NCI-H1417 treated with DMSO at 0.1 percent for 48 hours (cell line): Measurements from ENCODE around the gene PRDM2.
A peak's percentile ranks its signal among the peaks of the same experiment; 100 is the strongest.

Experiments
- DNase-seq: peaks from one replicate; lab custom pipeline; 2025; lab: John Stamatoyannopoulos, UW

The PRDM2 gene

DNA sequence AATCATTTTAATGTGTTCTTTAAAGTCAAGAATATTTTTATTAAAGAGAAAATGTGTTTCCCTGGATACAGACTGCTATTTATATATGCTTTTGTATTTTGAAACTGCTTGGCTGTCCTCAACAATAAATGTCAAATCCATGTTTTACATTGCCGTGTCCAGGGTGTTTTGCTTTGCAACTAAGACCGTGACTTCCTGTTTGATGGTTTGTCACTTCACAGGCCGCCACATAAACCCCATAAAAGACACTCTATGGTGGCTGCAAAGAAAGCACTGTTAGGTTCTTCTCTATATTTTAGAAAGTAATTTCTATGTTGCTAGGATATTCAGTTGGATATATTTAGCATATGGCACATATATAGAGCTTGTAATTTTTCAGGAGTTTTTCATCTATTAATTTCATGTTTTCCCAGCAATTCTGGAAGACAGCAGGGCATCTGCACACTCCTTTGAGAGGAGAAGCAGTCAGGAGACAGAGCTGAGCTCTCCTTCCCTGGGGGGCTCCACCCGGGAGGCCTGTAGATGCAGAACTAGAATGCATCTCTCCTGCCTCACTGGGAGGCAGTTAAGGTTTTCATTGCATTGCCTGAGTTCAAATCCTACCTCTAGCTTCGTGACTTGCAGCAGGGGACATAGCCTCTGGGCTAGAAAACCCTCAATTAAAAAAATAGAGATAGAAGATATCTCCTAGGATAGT lies 33.1 kb downstream of the PRDM2 start:
- no peak for DNase-seq

DNA sequence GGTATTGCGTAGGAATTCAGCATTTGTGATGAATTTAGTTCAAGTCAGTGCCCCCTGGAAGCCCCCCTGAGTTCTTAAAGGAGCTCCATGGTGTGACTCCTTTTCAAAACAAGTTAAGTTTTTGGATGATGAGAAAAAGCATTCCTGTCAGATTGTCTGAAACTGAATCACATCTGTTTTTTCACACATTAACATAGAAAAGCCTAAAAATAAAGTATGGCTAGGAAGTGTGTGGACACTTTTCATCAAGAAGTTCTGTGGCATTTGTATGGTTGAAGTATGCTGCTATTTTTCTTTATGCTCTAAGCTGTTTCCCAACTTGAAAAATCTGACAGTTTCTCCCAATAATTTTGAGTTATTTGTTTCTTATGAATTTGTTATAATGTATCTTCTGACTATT lies 33.7 kb downstream of the PRDM2 start:
- DNase-seq = no peak

DNA sequence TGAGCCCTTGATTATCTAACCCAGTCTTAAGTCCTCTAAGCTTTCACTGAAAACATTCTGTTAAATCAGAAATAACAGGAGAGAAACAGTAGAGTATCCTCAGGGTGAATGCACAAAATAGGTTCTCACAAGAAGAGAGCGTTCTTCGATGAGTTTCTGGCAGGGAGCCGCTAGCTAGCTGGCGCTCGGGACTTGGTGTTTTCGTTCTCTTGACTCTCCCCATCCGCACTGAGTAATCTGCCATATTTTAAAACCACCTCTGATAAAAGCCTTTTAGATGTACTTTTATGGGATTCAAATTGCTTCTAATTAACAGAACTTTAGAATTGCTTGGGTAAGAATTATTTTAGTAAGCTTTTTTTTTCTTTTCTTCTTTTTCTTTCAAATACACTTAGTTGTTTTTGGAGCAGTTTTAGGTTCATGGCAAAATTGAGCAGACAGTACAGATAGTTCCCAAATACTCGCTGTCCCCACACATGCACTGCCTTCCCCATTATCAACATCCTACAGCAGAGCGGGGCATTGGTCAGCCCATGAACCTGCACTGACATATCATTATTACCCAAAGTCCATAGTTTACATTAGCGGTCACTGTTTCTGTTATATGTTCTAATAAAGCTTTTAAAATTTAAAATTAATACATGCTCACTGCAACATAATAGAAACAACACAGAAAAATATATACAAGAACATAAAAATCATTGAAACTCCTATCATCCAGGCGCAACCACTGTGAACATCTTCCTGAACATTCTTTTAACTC lies 35.4 kb downstream of the PRDM2 start:
- DNase-seq = no peak

DNA sequence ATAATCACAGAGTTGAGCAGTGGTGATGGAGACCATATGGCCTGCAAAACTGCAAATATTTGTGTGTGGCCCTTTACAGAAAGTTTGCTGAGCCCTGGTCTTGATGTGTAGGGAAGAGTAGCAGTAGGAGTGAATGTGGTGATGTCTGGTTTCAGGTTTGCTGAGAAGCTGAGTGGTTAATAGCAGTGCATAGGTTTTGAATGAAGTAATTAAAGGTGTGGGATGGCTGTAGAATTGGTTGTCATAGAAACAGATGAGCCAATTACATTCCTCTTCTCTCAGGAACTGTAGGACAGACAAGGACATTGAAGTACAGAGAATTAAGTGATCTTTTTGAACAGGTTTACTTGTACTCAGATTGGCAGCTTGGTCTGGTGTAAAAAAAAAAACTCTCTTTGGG lies 37.4 kb downstream of the PRDM2 start:
- DNase-seq = peak; percentile 24

GRCh38 chr1:13746342-13746741 lies 46.4 kb downstream of the PRDM2 start:
- DNase-seq = no peak

DNA sequence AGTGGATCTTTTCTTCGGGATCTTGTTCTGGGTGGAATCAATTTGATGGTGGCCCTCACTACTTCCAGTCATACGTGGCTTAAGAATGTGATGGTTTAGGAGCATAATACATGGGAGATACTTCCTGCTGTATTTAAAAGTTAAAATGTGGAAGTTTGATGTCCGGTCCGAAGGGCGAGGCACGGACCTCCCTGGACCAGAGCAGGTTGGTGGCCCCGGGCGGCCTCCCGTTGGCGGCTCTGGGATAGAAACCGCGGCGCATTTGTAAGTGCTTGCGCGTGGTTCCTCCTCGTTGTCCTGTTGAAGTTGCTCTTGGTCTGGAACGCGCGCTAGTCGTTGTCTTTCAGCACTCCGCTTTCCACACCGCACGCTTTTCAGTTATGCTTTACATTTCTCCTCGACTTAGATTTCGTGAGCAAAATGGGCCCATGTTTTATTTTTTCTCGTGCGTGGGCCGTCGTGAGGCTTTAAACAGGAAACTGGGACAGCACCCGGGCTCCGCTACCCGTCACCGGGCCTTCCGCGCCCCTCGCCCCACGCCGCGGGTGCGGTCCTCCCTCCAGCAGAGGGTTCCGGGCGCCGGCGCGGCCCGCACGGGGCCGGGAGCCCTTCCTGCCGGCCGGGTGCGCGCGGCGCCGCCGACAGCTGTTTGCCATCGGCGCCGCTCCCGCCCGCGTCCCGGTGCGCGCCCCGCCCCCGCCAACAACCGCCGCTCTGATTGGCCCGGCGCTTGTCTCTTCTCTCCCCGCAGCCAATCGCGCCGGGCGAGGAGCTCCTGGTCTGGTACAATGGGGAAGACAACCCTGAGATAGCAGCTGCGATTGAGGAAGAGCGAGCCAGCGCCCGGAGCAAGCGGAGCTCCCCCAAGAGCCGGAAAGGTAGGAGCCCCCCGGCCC lies 48.9 kb downstream of the PRDM2 start:
- DNase-seq = peak; percentile 74

DNA sequence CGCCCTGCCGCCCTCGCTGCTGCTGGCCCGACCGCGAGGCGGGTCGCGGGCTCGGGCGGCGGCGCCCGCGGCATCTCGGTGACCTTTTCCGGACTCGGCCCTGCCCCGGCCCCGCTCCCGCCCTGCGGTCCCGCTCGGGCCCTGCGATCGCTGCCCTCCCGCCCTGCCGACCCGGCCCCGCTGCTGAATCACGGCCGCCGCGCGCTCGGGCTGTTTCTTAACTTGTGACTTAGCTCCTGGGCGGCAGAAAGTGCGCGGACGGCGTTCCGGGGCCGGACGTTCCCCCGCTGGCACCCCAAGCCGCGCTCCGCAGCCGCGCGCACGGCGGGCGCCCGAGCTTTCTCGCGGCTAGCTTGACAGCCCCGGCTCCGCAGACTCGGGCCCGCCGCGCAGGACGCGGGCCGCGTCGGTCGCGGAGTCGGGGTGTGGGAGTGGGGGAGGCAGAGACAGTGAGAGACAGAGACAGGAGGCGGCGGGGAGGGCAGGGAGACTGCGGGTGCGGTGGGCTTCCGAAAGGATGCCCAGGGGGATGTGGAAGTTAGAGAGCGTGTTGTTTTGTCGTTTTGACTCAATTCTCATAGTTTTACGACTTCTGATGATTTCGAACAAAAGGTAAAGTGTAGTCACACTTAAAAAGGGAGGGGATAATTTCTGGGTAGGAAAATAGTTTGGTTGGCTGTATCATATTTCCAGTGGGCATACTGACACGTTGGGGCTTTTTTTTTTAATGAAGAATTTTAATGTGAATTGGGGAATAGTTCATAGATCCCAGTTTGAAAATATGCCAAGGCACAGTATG lies 49.8 kb downstream of the PRDM2 start:
- DNase-seq = no peak

GRCh38 chr1:13751458-13751871 lies 51.5 kb downstream of the PRDM2 start:
- DNase-seq = no peak

- no peak for DNase-seq
Measured at GRCh38 chr1:13751985-13752384, 52.0 kb downstream of the PRDM2 start.

- DNase-seq = no peak
Measured at GRCh38 chr1:13752852-13753251, 52.9 kb downstream of the PRDM2 start.

GRCh38 chr1:13753636-13754402 lies 53.8 kb downstream of the PRDM2 start:
- no peak for DNase-seq

- no peak for DNase-seq
Measured at GRCh38 chr1:13754510-13755103, 54.6 kb downstream of the PRDM2 start.

GRCh38 chr1:13756557-13757315 lies 56.7 kb downstream of the PRDM2 start:
- DNase-seq = no peak

GRCh38 chr1:13757693-13758092 lies 57.7 kb downstream of the PRDM2 start:
- no peak for DNase-seq

DNA sequence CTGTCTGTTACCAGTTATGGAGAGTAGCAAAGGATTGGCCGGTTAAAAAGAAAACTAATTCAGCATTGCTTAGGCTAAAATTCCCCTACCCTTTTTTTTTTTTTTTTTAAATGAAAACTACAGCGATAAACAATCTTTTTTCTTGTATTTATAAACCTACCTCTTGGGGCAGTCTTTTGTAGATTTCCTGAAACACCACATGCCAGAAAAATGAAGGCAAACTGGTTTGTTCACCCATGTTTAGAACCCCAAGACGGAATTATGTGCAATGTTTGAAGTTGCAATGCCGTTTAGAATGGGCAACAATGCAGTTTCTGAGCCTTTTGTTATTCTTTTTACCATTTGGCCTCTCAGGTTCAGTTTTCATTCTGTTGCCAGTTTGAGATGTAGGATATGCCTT lies 59.1 kb downstream of the PRDM2 start:
- DNase-seq = no peak

GRCh38 chr1:13760340-13760739 lies 60.4 kb downstream of the PRDM2 start:
- no peak for DNase-seq

GRCh38 chr1:13760921-13761320 lies 60.9 kb downstream of the PRDM2 start:
- DNase-seq = no peak

- DNase-seq = no peak
Measured at GRCh38 chr1:13761883-13762282, 61.9 kb downstream of the PRDM2 start.

DNA sequence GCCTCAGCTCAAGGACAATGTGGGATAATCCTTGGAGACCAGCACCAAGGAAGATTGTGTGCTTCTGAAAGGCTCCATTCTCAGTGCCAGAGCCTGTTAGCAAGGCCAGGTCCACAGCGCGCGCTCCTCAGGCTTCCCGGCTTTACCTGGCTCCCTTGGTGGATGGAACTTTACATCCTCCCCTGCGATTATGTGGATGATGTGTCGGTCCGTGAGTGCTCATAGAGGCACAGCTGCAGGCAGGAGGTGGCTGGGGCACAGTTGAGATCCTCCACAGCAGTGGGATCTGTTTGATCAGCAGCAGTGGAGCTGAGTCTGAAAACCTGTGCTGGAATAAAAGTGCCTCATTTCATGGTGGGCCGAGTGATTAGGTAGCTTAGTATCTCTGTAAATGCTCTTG lies 62.7 kb downstream of the PRDM2 start:
- no peak for DNase-seq

DNA sequence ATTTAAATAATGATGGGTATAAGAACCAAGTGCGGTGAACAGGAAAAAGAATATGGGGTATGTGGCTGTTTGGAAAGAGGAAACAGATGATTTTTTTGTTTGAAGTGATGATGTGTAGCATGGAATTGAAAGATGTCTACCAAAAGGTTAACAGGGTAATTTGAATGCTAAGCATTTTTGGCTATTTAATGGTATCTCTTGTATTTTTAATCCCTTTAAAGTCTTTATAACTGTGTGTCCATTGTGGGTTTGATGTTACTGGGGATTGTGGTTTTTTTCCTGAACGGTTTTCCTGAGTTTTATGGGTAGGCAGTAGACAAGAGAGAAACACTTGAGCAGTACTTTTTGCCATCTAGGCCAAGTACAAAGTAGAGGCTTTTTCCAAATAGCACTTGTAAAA lies 63.2 kb downstream of the PRDM2 start:
- no peak for DNase-seq
